A673 (cell line): ENCODE measurements around the gene MTOR. TPM values are rescaled to one million over a fixed set of nuclear protein-coding genes. Genes with fewer than 3 reads are reported as not detected.

ENCODE experiments used
- BruUV-seq: library from RNA; stranded (reverse); fragments of 400-500 nt; replicated peaks from 2 replicates; lab custom pipeline; 2021; lab: Mats Ljungman, UMichigan
- CTCF ChIA-PET: fragments of 300-600 bp; sonication (Branson Sonifier 250); formaldehyde crosslinking; loops from one replicate; lab custom pipeline; 2022; ENCODE audit warnings: antibody characterized with exemption; lab: Charles Lee
- POLR2A ChIA-PET: fragments of 300-600 bp; sonication (Branson Sonifier 250); formaldehyde crosslinking; loops from one replicate; lab custom pipeline; 2022; ENCODE audit warnings: antibody characterized with exemption; ENCODE audit not compliant: low non-redundant PET; lab: Charles Lee
- DNase-seq: peaks from one replicate; pipeline ENCODE4 v3.0.0-alpha.2; 2015; ENCODE audit warnings: low spot score
- H3K27ac ChIP-seq: fragments of 200-600 bp; sonication (generic); 2 replicates; pipeline ENCODE4 v1.5.1; 2016; ENCODE audit warnings: mixed run types, low read depth, mild to moderate bottlenecking, mixed read lengths, antibody characterized with exemption, low read length; ENCODE audit not compliant: poor library complexity, severe bottlenecking
- H3K27me3 ChIP-seq: fragments of 200-600 bp; sonication (generic); replicated peaks from 2 replicates; pipeline ENCODE4 v1.6.1; 2017; ENCODE audit warnings: mixed run types, low read depth, mild to moderate bottlenecking, mixed read lengths, antibody characterized with exemption, low read length; ENCODE audit not compliant: insufficient read depth, poor library complexity
- H3K36me3 ChIP-seq: fragments of 200-600 bp; sonication (generic); 2 replicates; pipeline ENCODE4 v1.6.1; 2016; ENCODE audit warnings: mixed run types, mild to moderate bottlenecking, mixed read lengths, antibody characterized with exemption, low read length; ENCODE audit not compliant: insufficient read depth, poor library complexity, severe bottlenecking
- H3K4me1 ChIP-seq: fragments of 200-600 bp; sonication (generic); 2 replicates; pipeline ENCODE4 v1.6.1; 2017; ENCODE audit warnings: mixed run types, mild to moderate bottlenecking, mixed read lengths, antibody characterized with exemption, low read length; ENCODE audit not compliant: insufficient read depth, poor library complexity, severe bottlenecking
- H3K4me3 ChIP-seq: fragments of 200-600 bp; sonication (generic); 2 replicates; pipeline ENCODE4 v1.5.1; 2016; ENCODE audit warnings: low read depth, mixed run types, mild to moderate bottlenecking, mixed read lengths, low read length; ENCODE audit not compliant: poor library complexity, severe bottlenecking
- H3K9me3 ChIP-seq: fragments of 200-600 bp; sonication (generic); 2 replicates; pipeline ENCODE4 v1.6.1; 2016; ENCODE audit warnings: mixed run types, low read depth, mild to moderate bottlenecking, mixed read lengths, antibody characterized with exemption, low read length; ENCODE audit not compliant: poor library complexity, severe bottlenecking
- CTCF ChIP-seq: fragments of 300-800, 200-600 bp; sonication (generic); conservative IDR thresholded peaks from 2 replicates; pipeline ENCODE4 v1.5.1; 2017; ENCODE audit warnings: low read depth, mild to moderate bottlenecking, antibody characterized with exemption, low read length, moderate library complexity, mixed read lengths
- EZH2 ChIP-seq: fragments of 200-600 bp; sonication (generic); IDR thresholded peaks from 2 replicates; pipeline ENCODE4 v1.6.1; 2017; ENCODE audit warnings: borderline replicate concordance, low read depth, mild to moderate bottlenecking, mixed read lengths, antibody characterized with exemption, low read length; ENCODE audit not compliant: poor library complexity, severe bottlenecking
- intact Hi-C: fragments of 100-400 bp; cut with micrococcal nuclease; formaldehyde crosslinking; loops from one replicate; pipeline ENCODE4 v1.10.0; 2022; ENCODE audit not compliant: unreplicated experiment
- total RNA-seq: library from RNA; stranded (reverse); gene quantifications from 2 replicates; pipeline ENCODE4 v1.2.3, GENCODE V29; 2021

The MTOR gene
- total RNA-seq, 1 experiment from 2014 or later: 63.7 TPM

- Histone ChIP-seq H3K4me3 (no peak overlapping the region), H3K9me3 (no peaks in the 10 kb centered on the region), H3K4me1 (no peaks in the 10 kb centered on the region), H3K27me3 (no peaks in the 10 kb centered on the region), H3K36me3 (peaks cover 33% of the 10 kb centered on the region), H3K27ac (no peak overlapping the region)
- no peak for DNase-seq
- intact Hi-C loops: no loop called here
- TF ChIP-seq EZH2 (no peak), CTCF (no peak)
- ChIA-PET POLR2A (no interaction called here), CTCF (no interaction called here)
- BruUV-seq: no TSS peak
These were observed 57.8 kb downstream of the MTOR start for GRCh38 chr1:11204396-11205190.

GRCh38 chr1:11198851-11199594, 63.3 kb downstream of the MTOR start:
- Histone ChIP-seq H3K27me3 (no peaks in the 10 kb centered on the region), H3K36me3 (peaks cover 28% of the 10 kb centered on the region), H3K9me3 (no peaks in the 10 kb centered on the region), H3K27ac (no peak overlapping the region), H3K4me1 (no peaks in the 10 kb centered on the region), H3K4me3 (no peak overlapping the region)
- no peak for DNase-seq
- intact Hi-C loops: no loop called here
- CTCF ChIA-PET: no interaction called here
- no peak for TF ChIP-seq EZH2
- TF ChIP-seq CTCF: no peak
- BruUV-seq: no TSS peak
- POLR2A ChIA-PET: no interaction called here

- BruUV-seq: no TSS peak
- no peak for DNase-seq
- intact Hi-C loops: no loop called here
- Histone ChIP-seq H3K27me3 (no peaks in the 10 kb centered on the region), H3K9me3 (no peaks in the 10 kb centered on the region), H3K36me3 (peaks cover 30% of the 10 kb centered on the region), H3K4me3 (no peak overlapping the region), H3K4me1 (no peaks in the 10 kb centered on the region), H3K27ac (no peak overlapping the region)
- TF ChIP-seq EZH2 (no peak), CTCF (no peak)
- CTCF ChIA-PET: no interaction called here
- POLR2A ChIA-PET: no interaction called here
These were observed 64.1 kb downstream of the MTOR start for GRCh38 chr1:11198257-11198656.
